Measurements from ENCODE around the gene FAM20A. TPM values are rescaled to one million over a fixed set of nuclear protein-coding genes. Genes with fewer than 3 reads are reported as not detected.
A peak's percentile ranks its signal among the peaks of the same experiment; 100 is the strongest.

Gene FAM20A
- total and polyA plus RNA-seq, 5 experiments from 2014 or later: 0.11 to 0.20 TPM; not detected in 3

DNA sequence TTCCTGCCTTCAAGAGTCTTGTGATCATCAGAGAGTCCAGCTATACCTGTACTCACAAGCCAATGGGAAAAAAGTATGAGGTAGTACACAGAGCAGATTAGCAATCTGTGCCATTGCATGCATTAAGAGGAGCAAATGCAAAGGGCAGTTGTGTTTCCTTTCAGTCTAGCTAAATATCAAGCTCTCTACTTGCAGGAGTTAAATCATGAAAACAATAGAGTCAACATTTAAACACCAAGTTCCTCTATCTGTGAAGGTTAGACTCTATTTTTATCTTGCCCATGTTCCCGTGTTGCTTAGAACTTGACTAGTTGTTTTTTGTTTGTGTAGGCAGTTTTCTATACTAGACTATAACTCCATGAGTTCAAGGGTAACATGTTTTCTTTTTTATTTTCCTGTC is 4.7 kb upstream of the FAM20A start:
- POLR2A ChIA-PET: no interaction called here

DNA sequence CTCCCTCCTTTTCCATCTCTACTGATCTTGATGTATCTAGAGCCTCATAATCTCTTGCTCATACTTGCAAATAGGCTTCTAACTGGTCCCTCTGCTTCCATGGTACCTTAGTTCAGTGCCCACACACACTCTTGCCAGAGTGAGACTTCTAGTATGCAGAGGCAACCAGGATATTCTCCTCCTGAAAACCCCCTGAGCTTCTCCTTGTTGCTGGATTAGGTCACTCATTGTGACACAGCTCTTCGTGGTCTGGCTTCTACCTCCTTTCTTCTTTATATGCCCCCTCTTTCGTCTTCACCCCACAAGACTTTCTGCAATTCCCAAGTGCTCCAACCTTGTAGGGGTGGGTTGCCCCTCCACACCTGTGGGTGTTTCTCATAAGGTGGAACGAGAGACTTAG is 2.5 kb upstream of the FAM20A start:
- H3K4me3 Mint-ChIP-seq: no peak overlapping the region
- peaks cover 0 to 21% (median 16%) of the 10 kb centered on the region in 9 donors for H3K9me3 Mint-ChIP-seq
- POLR2A ChIA-PET: no interaction called here
- peaks cover 36 to 77% (median 43%) of the 10 kb centered on the region in 5 donors for H3K27me3 Mint-ChIP-seq
- no peak for DNase-seq
- peaks cover 0 to 15% (median 5%) of the 10 kb centered on the region in 3 donors for H3K36me3 Mint-ChIP-seq
- no peak for ATAC-seq
- H3K27ac Mint-ChIP-seq: no peak overlapping the region
- peaks cover 2 to 16% (median 11%) of the 10 kb centered on the region in 4 donors for H3K4me1 Mint-ChIP-seq

More for the DNA sequence above, 4.7 kb upstream of the FAM20A start:
- peaks cover 25 to 62% (median 32%) of the 10 kb centered on the region in 5 donors for H3K27me3 Mint-ChIP-seq
- H3K4me3 Mint-ChIP-seq: no peak overlapping the region
- DNase-seq (no peak), ATAC-seq (no peak)
- H3K27ac Mint-ChIP-seq: no peak overlapping the region
- H3K4me1 Mint-ChIP-seq: peaks cover 0 to 8% (median 5%) of the 10 kb centered on the region in 4 donors
- H3K9me3 Mint-ChIP-seq: peaks cover 0 to 43% (median 29%) of the 10 kb centered on the region in 9 donors
- H3K36me3 Mint-ChIP-seq: peaks cover 0 to 30% (median 18%) of the 10 kb centered on the region in 3 donors

DNA sequence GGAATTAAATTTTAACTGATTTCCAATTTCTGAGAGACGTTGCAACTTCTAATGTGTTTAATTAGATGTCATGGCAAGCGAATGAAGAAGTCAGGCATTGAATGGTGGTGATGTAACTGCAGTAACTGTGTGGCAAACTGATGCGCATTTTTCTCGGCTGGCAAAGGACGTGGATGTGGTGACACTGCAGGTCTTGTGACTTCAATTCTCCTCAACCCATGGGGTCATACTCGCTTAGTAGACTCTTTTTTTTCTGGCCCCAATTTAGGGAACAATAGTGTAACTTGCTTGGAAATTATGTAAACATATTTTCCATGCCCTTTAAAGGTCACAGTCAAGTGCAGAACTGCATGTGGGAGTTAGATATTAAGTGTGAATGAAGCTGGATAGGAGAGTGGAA is 1.9 kb upstream of the FAM20A start:
- H3K9me3 Mint-ChIP-seq: peaks cover 0 to 18% (median 13%) of the 10 kb centered on the region in 9 donors
- no peak for DNase-seq
- POLR2A ChIA-PET: no interaction called here
- peaks cover 0 to 13% (median 5%) of the 10 kb centered on the region in 3 donors for H3K36me3 Mint-ChIP-seq
- H3K27me3 Mint-ChIP-seq: peaks cover 42 to 83% (median 50%) of the 10 kb centered on the region in 5 donors
- ATAC-seq: no peak
- no peak overlapping the region for H3K4me3 Mint-ChIP-seq
- peaks cover 2 to 16% (median 11%) of the 10 kb centered on the region in 4 donors for H3K4me1 Mint-ChIP-seq
- H3K27ac Mint-ChIP-seq: peak overlapping the region in 1 of 10 donors; percentile 7

DNA sequence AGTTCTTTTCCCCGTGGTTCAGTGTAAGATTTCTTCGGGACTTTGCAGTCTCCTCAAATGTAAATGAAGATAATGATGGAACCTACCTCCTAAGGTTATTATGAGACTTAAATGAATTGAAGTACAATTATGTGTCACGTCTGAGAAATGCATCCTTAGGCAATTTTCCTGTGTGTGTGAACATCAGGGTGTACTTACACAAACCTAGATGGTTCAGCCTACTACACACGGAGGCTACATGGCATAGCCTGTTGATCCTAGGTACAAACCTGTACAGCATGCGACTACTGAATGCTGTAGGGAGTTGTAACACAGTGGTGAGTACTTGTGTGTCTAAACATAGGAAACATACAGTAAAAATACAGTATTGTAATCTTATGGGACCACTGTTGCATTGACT is 1.1 kb upstream of the FAM20A start:
- peak overlapping the region in 6 of 10 donors; percentile 13 to 77 (median 60) for H3K4me3 Mint-ChIP-seq
- no peak overlapping the region for H3K27ac Mint-ChIP-seq
- peaks cover 44 to 87% (median 57%) of the 10 kb centered on the region in 5 donors for H3K27me3 Mint-ChIP-seq
- H3K4me1 Mint-ChIP-seq: peaks cover 2 to 16% (median 11%) of the 10 kb centered on the region in 4 donors
- ATAC-seq (no peak), DNase-seq (no peak)
- peaks cover 0 to 5% (median 0%) of the 10 kb centered on the region in 3 donors for H3K36me3 Mint-ChIP-seq
- H3K9me3 Mint-ChIP-seq: peaks cover 0 to 12% (median 6%) of the 10 kb centered on the region in 9 donors
- POLR2A ChIA-PET: no interaction called here

DNA sequence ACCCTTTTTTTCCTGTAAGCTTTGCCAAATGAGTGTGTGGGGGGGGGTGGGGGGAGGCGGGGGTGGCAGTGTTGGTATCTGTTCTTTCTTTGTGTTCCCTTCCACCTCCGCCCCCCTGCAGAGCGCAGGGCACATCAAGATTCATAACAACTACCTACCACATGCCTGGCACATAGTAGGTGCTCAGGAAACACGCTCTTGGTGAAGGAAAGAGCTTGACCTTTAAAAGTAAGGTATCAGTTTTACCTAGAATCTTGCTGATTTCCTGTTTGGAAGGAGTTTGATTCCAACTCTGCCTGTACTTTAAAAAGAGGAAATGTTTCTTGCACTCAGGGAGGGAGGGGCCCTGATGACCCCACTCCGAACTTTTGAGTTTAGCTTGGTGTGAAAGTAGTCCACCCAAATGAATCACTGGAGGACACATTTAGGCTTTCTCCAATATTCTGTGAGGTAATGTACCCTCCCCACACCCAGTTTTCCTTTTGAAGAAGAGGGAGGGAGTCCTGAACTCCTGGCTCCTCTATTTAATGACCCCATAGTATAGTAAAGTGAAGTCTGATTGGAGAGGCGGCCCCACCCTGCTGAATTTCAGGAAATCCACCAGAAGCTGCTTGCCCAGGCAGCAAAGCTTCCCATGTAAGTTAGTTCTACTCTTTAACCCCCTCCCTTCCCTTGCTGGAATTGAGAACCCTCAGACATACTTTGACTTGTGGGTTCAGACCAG is 560 bp upstream of the FAM20A start:
- DNase-seq (no peak), ATAC-seq (no peak)
- H3K27ac Mint-ChIP-seq: no peak overlapping the region
- H3K4me3 Mint-ChIP-seq: peak overlapping the region in 9 of 10 donors; percentile 20 to 77 (median 61)
- POLR2A ChIA-PET: no interaction called here
- peaks cover 2 to 18% (median 12%) of the 10 kb centered on the region in 4 donors for H3K4me1 Mint-ChIP-seq
- no peaks in the 10 kb centered on the region for H3K36me3 Mint-ChIP-seq
- H3K27me3 Mint-ChIP-seq: peaks cover 50 to 84% (median 58%) of the 10 kb centered on the region in 5 donors
- H3K9me3 Mint-ChIP-seq: peaks cover 0 to 7% (median under 1%) of the 10 kb centered on the region in 9 donors

- H3K4me3 Mint-ChIP-seq: peak overlapping the region; percentile 24 to 89 (median 79)
- POLR2A ChIA-PET: no interaction called here
- H3K4me1 Mint-ChIP-seq: peaks cover 6 to 30% (median 25%) of the 10 kb centered on the region in 4 donors
- H3K27me3 Mint-ChIP-seq: peaks cover 55 to 85% (median 66%) of the 10 kb centered on the region in 5 donors
- no peak overlapping the region for H3K27ac Mint-ChIP-seq
- peak in 4 of 10 donors; percentile 3 to 19 (median 7) for DNase-seq
- ATAC-seq: peak in 1 of 2 donors; percentile 45
- no peaks in the 10 kb centered on the region for H3K36me3 Mint-ChIP-seq
- H3K9me3 Mint-ChIP-seq: peaks cover 0 to 7% (median 0%) of the 10 kb centered on the region in 9 donors
Measured at GRCh38 chr17:68600067-68600930, 868 bp downstream of the FAM20A start.

- Mint-ChIP-seq H3K4me3 (peak overlapping the region; percentile 68 to 89 (median 79)), H3K4me1 (peaks cover 8 to 35% (median 28%) of the 10 kb centered on the region in 4 donors), H3K27ac (no peak overlapping the region), H3K36me3 (no peaks in the 10 kb centered on the region), H3K9me3 (peaks cover 0 to 7% (median 0%) of the 10 kb centered on the region in 9 donors), H3K27me3 (peaks cover 56 to 85% (median 69%) of the 10 kb centered on the region in 5 donors)
- DNase-seq: no peak
- no peak for ATAC-seq
- POLR2A ChIA-PET: no interaction called here
Measured at GRCh38 chr17:68599552-68600066, 1.6 kb downstream of the FAM20A start.

- POLR2A ChIA-PET: no interaction called here
- peak overlapping the region in 4 of 10 donors; percentile 10 to 82 (median 58) for H3K4me3 Mint-ChIP-seq
- peaks cover 59 to 86% (median 70%) of the 10 kb centered on the region in 5 donors for H3K27me3 Mint-ChIP-seq
Measured at GRCh38 chr17:68599091-68599490, 2.1 kb downstream of the FAM20A start.

DNA sequence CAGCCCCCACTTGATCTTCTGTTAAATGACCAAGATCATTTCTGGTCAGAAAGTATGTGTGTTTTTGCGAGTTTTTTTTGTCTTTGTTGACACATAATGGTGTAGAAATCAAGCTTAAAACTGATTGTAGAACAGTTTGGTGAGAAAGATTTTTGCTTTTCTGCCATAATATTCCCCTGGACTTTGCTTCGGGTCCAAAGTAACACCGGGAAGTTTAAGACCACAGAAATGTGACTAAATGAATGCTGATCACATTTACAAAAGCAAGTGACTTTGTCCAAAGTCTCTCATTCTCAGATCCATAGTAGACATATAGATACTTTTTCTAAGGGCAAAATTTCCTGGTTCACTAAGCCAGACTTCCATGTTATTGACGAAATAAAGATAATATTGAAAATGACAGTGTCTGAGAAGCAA is 2.6 kb downstream of the FAM20A start:
- POLR2A ChIA-PET: no interaction called here
- Mint-ChIP-seq H3K36me3 (no peaks in the 10 kb centered on the region), H3K4me3 (peak overlapping the region in 1 of 10 donors; percentile 19), H3K27me3 (peaks cover 59 to 86% (median 71%) of the 10 kb centered on the region in 5 donors), H3K9me3 (peaks cover 0 to 4% (median 0%) of the 10 kb centered on the region in 9 donors), H3K4me1 (peaks cover 8 to 35% (median 28%) of the 10 kb centered on the region in 4 donors), H3K27ac (no peak overlapping the region)
- DNase-seq: no peak
- ATAC-seq: no peak

More at GRCh38 chr17:68599091-68599490, 2.1 kb downstream of the FAM20A start:
- peaks cover 8 to 35% (median 28%) of the 10 kb centered on the region in 4 donors for H3K4me1 Mint-ChIP-seq
- H3K27ac Mint-ChIP-seq: no peak overlapping the region
- no peaks in the 10 kb centered on the region for H3K36me3 Mint-ChIP-seq
- DNase-seq: no peak
- peaks cover 0 to 7% (median 0%) of the 10 kb centered on the region in 9 donors for H3K9me3 Mint-ChIP-seq
- no peak for ATAC-seq

DNA sequence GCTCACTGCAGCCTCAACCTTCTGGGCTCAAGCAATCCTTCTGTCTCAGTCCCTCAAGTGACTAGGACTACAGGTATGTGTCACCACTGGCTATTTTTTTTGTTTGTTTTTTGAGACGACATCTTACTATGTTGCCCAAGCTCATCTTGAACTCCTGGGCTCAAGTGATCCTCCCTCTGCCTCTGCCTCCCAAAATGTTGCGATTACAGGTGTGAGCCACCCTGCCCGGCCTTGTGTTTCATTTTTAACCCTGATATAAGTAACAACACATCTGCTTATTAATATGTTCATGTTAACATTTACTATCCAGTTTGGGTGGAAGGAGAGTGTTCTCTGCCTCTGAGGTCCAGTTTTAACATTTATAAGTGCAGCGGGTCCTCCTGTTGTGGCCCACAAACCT is 3.1 kb downstream of the FAM20A start:
- Mint-ChIP-seq H3K9me3 (peaks cover 0 to 4% (median 0%) of the 10 kb centered on the region in 9 donors), H3K27me3 (peaks cover 59 to 86% (median 71%) of the 10 kb centered on the region in 5 donors), H3K36me3 (no peaks in the 10 kb centered on the region), H3K4me1 (peaks cover 8 to 35% (median 28%) of the 10 kb centered on the region in 4 donors), H3K27ac (no peak overlapping the region), H3K4me3 (no peak overlapping the region)
- ATAC-seq (no peak), DNase-seq (no peak)
- POLR2A ChIA-PET: no interaction called here

- no peak overlapping the region for H3K27ac Mint-ChIP-seq
- DNase-seq: no peak
- peaks cover 43 to 86% (median 66%) of the 10 kb centered on the region in 5 donors for H3K27me3 Mint-ChIP-seq
- H3K4me1 Mint-ChIP-seq: peaks cover 8 to 31% (median 22%) of the 10 kb centered on the region in 4 donors
- ATAC-seq: no peak
- H3K4me3 Mint-ChIP-seq: no peak overlapping the region
- POLR2A ChIA-PET: no interaction called here
- H3K36me3 Mint-ChIP-seq: no peaks in the 10 kb centered on the region
- no peaks in the 10 kb centered on the region for H3K9me3 Mint-ChIP-seq
Measured at GRCh38 chr17:68596411-68596945, 4.7 kb downstream of the FAM20A start.

- DNase-seq (peak in 6 of 10 donors; percentile 4 to 63 (median 20)), ATAC-seq (peak in 1 of 2 donors; percentile 81)
- peaks cover 8 to 28% (median 22%) of the 10 kb centered on the region in 4 donors for H3K4me1 Mint-ChIP-seq
- peaks cover 41 to 82% (median 67%) of the 10 kb centered on the region in 5 donors for H3K27me3 Mint-ChIP-seq
- H3K4me3 Mint-ChIP-seq: peak overlapping the region in 4 of 10 donors; percentile 8 to 47 (median 25)
- no peaks in the 10 kb centered on the region for H3K36me3 Mint-ChIP-seq
- H3K9me3 Mint-ChIP-seq: no peaks in the 10 kb centered on the region
- no peak overlapping the region for H3K27ac Mint-ChIP-seq
- POLR2A ChIA-PET: no interaction called here
Measured at GRCh38 chr17:68595986-68596385, 5.2 kb downstream of the FAM20A start.

Measured in naive thymus-derived CD8-positive, alpha-beta T cell (primary cell).